Muscle of back (tissue), 11 donors: Measurements from ENCODE around the gene ADCK1. TPM values are rescaled to one million over a fixed set of nuclear protein-coding genes. Genes with fewer than 3 reads are reported as not detected.
"Not testable (repeated sequence)": the region's sequence is repeated elsewhere in the genome, so short reads cannot be mapped to it uniquely, and the experiment has no call there.

Source experiments
- DNase-seq, 3 donors: peaks; one replicate each; pipeline versions ENCODE4 v3.0.0 to v3.0.0-alpha.2; 2013
- polyA plus RNA-seq, 10 donors: library from polyadenylated mRNA; unstranded; fragments of 120-200 nt; gene quantifications; one replicate each; pipeline ENCODE4 v1.2.1, GENCODE V29; 2013; ENCODE audit not compliant: insufficient read length in 10 of 10

ADCK1 gene
- polyA plus RNA-seq, 10 donors, result 4.7 to 9.1 (median 6.4) TPM

DNA sequence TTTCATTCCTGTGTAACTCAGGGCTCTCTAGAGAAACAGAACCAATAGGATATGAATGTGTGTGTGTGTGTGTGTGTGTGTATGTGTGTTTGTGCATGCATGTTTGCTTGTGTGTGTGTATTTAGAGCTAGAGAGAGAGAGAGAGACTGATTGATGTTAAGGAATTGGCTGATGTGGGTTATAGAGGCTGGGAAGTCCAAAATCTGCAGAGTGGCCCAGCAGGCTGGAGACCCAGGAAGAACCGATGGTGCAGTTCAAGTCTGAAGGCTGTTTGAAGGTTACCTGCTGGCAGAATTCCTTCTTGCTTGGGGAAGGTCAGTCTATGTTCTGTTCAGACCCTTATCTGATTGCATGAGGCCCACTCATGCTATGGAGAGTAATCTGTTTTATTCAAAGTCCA, 64.7 kb downstream of the ADCK1 start:
- no peak for DNase-seq

DNA sequence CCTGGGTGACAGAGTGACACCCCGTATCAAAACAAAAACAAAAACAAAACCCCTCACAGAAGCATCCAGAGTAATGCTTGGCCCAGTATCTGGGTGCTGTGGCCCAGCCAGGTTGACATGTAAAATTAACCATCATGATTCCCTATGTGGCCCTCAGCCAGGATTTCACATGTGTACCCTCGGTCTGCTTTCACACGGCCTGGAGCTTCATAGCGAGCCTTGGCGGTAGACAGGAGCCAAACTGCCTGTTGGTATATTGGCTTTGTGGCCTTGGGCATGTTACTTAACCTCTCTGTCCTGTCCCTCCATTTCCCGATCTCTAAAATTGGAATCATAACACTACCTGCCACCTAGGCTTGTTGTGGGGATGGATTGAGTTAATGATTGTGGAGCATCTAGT, 65.5 kb downstream of the ADCK1 start:
- DNase-seq, result no peak

GRCh38 chr14:77866932-77867331, 67.0 kb downstream of the ADCK1 start:
- no peak for DNase-seq

DNA sequence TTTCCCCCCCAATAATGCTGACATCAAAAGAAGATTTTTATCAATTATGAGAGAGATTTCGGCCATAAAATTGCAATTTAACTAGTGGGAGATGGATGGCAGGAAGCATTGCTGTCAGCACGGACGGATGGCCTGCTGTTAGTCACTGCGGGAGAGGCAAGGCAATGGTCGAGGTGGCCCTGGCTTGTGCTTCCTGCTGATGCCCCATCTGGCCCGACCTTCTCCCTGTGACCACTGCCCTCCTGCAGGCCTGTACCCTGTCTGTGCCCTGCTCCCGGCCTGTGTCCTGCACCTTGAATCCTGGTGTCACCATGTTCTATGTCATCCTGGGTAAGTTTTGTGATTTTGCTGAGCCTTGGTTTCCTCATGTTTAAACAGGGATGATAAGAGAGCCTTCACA, 67.6 kb downstream of the ADCK1 start:
- DNase-seq, result no peak

DNA sequence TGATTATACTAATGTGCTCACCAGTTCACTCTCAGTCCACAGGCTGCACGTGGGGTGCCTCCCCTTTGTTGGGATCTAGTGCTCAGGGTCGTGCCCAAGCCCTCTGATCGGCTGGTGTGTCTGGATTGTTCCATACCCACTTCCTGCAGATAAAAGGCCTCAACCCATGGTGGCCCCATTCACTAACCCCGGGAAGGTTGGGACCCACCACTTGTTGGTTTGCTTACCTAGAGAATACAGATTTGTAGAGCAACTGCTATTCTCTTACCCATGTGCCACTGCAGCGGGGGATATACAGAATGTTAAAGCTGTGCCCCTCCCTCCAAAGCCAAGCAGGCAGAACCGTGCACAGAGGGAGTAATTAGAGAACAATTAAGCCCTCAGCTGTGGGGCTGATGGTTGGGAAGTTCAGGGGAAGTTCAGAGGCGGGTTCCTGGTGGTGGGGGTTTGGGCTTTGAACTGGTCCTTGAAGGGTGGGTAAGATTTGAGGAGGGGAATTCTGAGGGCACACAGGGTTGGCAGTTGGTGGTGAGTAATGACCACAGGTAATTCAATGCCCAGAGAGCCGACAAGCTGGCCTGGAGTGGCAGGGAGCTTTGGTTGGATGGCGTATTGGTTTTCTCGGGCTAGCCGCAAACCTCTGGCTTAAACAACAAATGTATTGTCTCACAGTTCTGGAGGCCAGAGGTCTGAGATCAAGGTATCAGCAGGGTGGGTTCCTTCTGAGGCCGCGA, 68.8 kb downstream of the ADCK1 start:
- DNase-seq, result no peak

DNA sequence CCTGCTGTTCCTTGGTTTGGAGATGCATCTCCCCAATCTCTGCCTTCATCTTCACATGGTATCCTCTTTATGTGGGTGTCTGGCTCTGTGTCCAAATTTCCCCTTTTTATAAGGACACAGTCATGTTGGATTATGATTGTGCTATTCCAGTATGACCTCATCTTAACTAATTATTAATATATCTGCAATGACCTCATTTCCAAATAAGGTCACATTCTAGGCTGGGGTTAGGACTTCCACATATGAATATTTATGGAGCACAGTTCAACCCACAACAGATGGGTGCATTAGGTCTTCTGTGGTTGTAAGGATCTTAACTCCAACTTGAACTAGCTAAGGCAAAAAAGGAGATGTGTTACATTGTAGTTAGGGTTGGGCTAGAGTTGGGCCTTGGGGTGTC, 69.4 kb downstream of the ADCK1 start:
- DNase-seq, result no peak

DNA sequence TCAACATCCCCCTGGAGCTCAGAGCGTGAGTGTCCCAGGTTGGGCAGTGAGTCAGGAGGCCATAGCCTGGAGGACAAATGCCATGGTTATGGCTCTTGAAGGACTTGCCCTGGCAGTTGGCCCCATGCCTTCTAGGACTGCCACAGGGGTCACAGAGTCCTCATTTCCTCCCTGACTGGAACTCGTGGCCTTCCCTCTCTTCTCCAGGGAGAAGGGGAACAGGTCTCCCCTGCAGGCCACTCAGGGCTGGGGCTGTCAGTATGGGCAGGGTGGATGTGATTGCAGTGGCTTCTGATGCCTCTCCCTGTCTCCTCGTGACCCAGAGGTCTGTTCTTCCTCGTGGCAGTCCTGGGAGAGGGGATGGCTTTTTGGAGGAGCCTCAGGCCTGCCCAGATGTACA, 70.7 kb downstream of the ADCK1 start:
- DNase-seq, result no peak

- DNase-seq, result no peak
Measured at GRCh38 chr14:77872152-77872551, 72.2 kb downstream of the ADCK1 start.

- DNase-seq, result no peak
Measured at GRCh38 chr14:77872983-77873382, 73.1 kb downstream of the ADCK1 start.

DNA sequence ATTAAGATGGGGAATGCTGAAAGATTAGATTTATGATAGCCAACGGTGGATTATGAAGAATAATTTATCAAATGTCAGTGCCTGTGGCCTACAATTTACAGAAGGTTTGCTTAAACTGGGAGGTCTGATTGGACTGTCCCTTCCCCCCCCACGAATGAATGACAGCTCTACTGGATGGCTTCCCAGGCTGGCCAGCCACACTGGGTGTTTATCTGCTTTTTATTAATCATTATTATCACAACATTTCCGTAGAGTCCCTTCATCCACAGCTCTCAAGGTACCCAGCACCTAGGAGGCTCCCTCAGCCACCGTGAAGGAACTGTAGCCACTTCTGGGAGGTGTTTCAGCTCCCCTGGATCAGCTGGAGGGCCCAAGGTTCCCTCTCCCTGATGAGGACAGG, 78.9 kb downstream of the ADCK1 start:
- DNase-seq, result no peak

GRCh38 chr14:77880056-77880455, 80.1 kb downstream of the ADCK1 start:
- DNase-seq, result no peak

GRCh38 chr14:77882098-77882497, 82.2 kb downstream of the ADCK1 start:
- peak; percentile 11 to 45 (median 20) for DNase-seq

DNA sequence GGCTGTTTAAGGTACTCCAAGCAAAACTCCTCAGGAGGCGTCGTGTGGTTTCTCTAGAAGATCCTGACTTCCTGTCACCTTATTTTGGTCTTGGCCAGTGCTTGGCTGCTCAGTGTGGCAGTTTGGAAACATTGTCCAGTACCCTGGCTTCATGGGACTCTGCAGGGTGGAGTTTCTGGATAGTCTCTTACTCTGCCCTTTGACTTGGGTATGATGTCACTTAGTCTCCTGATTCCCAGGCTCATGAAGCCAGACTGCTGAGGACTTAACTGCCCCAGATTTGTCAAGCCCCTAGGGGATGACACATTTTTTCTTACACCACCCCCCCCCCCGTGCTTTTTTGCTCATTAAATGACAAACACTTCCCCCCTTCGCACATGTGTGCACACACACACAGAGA, 82.7 kb downstream of the ADCK1 start:
- DNase-seq, result peak in 2 of 3 donors; percentile 17 to 22

GRCh38 chr14:77883131-77883846, 83.4 kb downstream of the ADCK1 start:
- DNase-seq, result no peak

- no peak for DNase-seq
Measured at GRCh38 chr14:77883847-77884238, 83.9 kb downstream of the ADCK1 start.

GRCh38 chr14:77885367-77885766, 85.5 kb downstream of the ADCK1 start:
- no peak for DNase-seq

DNA sequence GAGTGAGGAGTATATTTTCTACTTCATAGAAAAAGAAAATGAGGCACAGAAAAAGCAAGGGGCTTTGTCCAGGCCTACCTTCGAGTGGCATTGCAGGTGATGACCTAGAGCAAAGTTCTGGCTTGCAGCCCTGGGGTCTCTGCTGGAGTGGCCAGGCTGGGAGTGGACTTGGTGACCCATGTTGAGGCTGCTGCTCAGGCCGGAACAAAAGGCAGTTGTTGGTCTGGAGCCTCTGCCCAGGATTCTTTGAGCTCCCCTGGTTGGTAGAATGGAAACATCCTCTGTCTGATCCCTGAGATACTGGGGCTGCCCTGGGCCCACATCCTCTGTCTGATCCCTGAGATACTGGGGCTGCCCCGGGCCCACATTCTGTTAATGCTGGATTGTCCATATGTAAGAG, 86.1 kb downstream of the ADCK1 start:
- no peak for DNase-seq

DNA sequence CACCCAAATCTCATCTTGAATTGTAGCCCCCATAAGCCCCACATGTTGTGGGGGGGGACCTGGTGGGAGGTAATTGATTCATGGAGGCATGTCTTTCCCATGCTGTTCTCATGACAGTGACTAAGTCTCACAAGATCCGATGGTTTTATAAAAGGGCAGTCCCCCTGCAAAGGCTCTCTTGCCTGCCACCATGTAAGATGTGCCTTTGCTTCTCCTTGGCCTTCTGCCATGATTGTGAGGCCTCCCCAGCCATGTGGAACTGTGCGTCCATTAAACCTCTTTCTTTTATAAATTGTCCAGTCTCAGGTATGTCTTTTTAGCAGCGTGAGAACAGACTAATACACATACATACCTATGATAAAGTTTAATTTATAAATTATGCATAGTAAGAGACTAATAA, 89.0 kb downstream of the ADCK1 start:
- not testable (repeated sequence) for DNase-seq

GRCh38 chr14:77889971-77890442, 90.1 kb downstream of the ADCK1 start:
- DNase-seq, result peak in 1 of 3 donors; percentile 34

DNA sequence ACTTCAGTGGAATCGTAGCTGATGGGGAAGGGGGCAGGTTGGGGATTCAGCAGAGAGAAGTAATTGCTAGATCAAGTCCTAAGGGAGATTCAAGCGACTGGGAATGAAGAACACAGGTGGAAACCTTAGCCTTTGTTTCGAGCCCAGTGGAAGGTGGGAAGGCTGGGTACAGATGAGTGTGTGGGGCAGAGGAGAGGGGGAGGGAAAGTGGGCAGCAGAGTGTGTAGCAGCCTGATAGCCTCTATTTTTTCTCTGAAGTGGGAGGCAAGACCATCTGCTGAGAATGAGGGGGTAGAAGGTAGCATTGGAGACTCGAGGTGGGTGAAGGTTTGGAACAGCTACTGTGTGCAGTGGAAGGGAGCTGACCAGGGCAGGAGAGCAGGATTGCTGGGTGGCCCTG, 91.0 kb downstream of the ADCK1 start:
- DNase-seq, result no peak

DNA sequence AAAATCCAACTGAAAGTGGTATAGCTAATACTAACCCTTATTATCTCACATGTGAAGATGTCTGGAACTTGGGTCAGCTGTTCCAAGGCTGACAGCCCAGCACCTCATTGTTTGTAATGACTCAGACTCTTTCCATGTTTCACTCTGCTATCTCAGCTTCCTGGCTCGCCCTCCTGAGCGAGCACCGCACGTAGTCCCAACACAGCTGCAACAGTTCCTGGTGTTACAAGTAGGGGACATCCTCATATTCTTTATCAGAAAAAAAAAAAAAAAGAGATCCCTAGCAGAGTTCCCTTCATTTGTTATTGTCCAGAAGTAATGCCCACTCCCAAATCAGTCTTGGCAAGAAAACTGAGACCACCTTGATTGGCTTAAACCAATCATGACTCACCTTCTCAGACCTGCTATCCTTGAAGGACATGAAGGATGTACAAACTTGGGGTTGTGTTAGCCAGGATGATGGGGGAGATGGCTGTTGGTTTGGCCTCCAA, 92.5 kb downstream of the ADCK1 start:
- DNase-seq, result no peak

- DNase-seq, result no peak
Measured at GRCh38 chr14:77892890-77893484, 93.1 kb downstream of the ADCK1 start.

DNA sequence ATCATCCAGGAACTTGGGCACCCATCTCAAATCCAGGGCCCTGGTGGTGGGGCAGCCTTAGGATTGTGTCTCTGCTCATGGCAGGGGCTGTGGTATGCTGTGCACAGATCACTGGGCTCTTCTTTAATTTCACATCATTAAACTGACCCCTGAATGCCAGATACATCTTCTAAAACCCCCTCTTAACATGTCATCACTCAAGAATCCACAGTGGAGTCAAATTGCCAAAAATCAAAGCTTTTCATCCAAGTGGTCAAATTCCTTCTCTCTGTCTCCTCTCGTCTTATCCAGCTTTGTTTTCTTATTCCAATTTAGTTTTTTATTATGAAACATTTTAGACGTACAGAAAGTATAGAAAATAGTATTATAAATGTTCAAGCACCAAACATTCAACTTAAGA, 97.5 kb downstream of the ADCK1 start:
- peak in 1 of 3 donors; percentile 10 for DNase-seq
